HepG2 (cell line): ENCODE measurements around the gene NUAK2. TPM values are rescaled to one million over a fixed set of nuclear protein-coding genes. Genes with fewer than 3 reads are reported as not detected.

ENCODE experiments used
- CC2D1A ChIP-seq: sonication (generic); formaldehyde crosslinking; IDR thresholded peaks from 2 replicates; pipeline ENCODE4 v1.8.1; 2023; ENCODE audit warnings: mild to moderate bottlenecking, missing genetic modification reagents
- ERF ChIP-seq: IDR thresholded peaks from 2 replicates; pipeline ENCODE4 v1.6.1; 2018; ENCODE audit warnings: missing biosample characterization, missing genetic modification reagents
- ETV5 ChIP-seq: IDR thresholded peaks from 2 replicates; pipeline ENCODE4 v1.6.1; 2018; ENCODE audit warnings: missing biosample characterization, missing genetic modification reagents, inconsistent platforms, borderline replicate concordance
- FOSL1 ChIP-seq: sonication (generic); formaldehyde crosslinking; IDR thresholded peaks from 2 replicates; pipeline ENCODE4 v1.9.0; 2021; ENCODE audit warnings: missing genetic modification reagents, borderline replicate concordance
- POLR2G ChIP-seq: fragments of 200-400 bp; formaldehyde crosslinking; IDR thresholded peaks from 2 replicates; pipeline ENCODE4 v1.6.1; 2018; ENCODE audit warnings: mild to moderate bottlenecking, low read depth, low read length, moderate library complexity
- ZBTB8A ChIP-seq: sonication (generic); formaldehyde crosslinking; IDR thresholded peaks from 2 replicates; pipeline ENCODE4 v1.4.0; 2020; ENCODE audit warnings: mild to moderate bottlenecking, low read depth, missing genetic modification reagents, borderline replicate concordance
- ZMYM2 ChIP-seq: sonication (generic); formaldehyde crosslinking; IDR thresholded peaks from 2 replicates; pipeline ENCODE4 v1.8.0; 2022; ENCODE audit warnings: mild to moderate bottlenecking, missing genetic modification reagents
- ZNF24 ChIP-seq: fragments of 450-650 bp; IDR thresholded peaks from 2 replicates; pipeline ENCODE4 v1.6.1; 2017; ENCODE audit warnings: antibody characterized with exemption, mild to moderate bottlenecking
- ZNF274 ChIP-seq: sonication (generic); formaldehyde crosslinking; IDR thresholded peaks from 2 replicates; pipeline ENCODE4 v1.5.1; 2020; ENCODE audit warnings: mild to moderate bottlenecking, missing genetic modification reagents
- ZNF331 ChIP-seq: sonication (generic); formaldehyde crosslinking; IDR thresholded peaks from 2 replicates; pipeline ENCODE4 v1.4.0; 2020; ENCODE audit warnings: missing genetic modification reagents
- ZNF687 ChIP-seq: sonication (generic); formaldehyde crosslinking; IDR thresholded peaks from 2 replicates; pipeline ENCODE4 v1.5.1; 2020; ENCODE audit warnings: mild to moderate bottlenecking, missing genetic modification reagents, moderate library complexity
- ZNF83 ChIP-seq: sonication (generic); formaldehyde crosslinking; IDR thresholded peaks from 2 replicates; pipeline ENCODE4 v1.4.0; 2020; ENCODE audit warnings: missing genetic modification reagents, mild to moderate bottlenecking, borderline replicate concordance
- polyA plus RNA-seq, 8 experiments: library from polyadenylated mRNA; depleted of rRNA in 3 of 8; stranded (reverse) in 7 of 8; unstranded in 1 of 8; fragments of >200 nt; fragmentation: Illumina TruSeq in 4 of 8; extraction: Trizol in 4 of 8; gene quantifications; 2 replicates each; pipeline versions ENCODE4 v1.2.1 to v1.2.3, GENCODE V29; 2011 to 2016; ENCODE audit warnings: low read depth in 4 of 8, missing spikeins in 1 of 8, mixed read lengths in 1 of 8; ENCODE audit not compliant: insufficient read depth in 1 of 8
- total RNA-seq, 5 experiments: library from RNA; depleted of rRNA; stranded (reverse); fragments of >200 nt; fragmentation: Illumina TruSeq; extraction: Trizol; gene quantifications; 2 replicates each; pipeline ENCODE4 v1.2.3, GENCODE V29; 2016; ENCODE audit warnings: low read depth in 1 of 5
- TF ChIP-seq, protein P1 (sequence below): sonication (generic); formaldehyde crosslinking; IDR thresholded peaks from 2 replicates; pipeline ENCODE4 v1.4.0; 2020; ENCODE audit warnings: missing genetic modification reagents
- TF ChIP-seq, protein P2 (sequence below): sonication (generic); formaldehyde crosslinking; IDR thresholded peaks from 2 replicates; pipeline ENCODE4 v1.4.0; 2020; ENCODE audit warnings: missing genetic modification reagents, borderline replicate concordance
- TF ChIP-seq, protein P3 (sequence below): sonication (generic); formaldehyde crosslinking; IDR thresholded peaks from 2 replicates; pipeline ENCODE4 v1.4.0; 2020; ENCODE audit warnings: missing genetic modification reagents
- TF ChIP-seq, protein P4 (sequence below): IDR thresholded peaks from 2 replicates; pipeline ENCODE4 v1.6.1; 2016; ENCODE audit warnings: missing compliant biosample characterization, missing genetic modification reagents, borderline replicate concordance

The NUAK2 gene
- total and polyA plus RNA-seq, 2 of the 13 experiments (the other 11 are each of a cell fraction or from before 2014, with no cell fraction given) = 0.75 to 1.1 TPM

DNA sequence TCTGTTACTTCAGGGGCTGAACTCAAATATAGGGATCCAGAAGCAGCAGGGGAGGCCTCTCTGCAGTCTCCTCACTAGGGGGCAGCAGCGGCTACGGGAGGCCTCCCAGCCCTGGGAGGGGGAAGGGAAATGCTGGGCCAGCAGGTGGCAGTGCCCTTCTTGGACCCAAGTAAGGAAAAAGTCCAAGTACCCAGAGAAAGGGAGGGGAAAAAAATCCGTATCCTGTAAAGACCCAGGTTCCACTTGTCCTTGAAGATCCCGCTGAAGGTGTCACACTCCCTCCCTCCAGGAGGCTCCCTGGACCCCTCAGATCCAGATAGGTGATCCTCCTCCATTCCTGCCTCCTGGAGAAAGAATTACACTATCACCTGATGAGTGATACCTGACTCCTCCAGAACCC lies 14.1 kb upstream of the NUAK2 start (continued):
- 0 out of 2 replicates have a peak, but pooled peaks have one; percentile 13 for TF ChIP-seq ZNF331 (CRISPR knock-in tag)
- TF ChIP-seq, protein P1, sequence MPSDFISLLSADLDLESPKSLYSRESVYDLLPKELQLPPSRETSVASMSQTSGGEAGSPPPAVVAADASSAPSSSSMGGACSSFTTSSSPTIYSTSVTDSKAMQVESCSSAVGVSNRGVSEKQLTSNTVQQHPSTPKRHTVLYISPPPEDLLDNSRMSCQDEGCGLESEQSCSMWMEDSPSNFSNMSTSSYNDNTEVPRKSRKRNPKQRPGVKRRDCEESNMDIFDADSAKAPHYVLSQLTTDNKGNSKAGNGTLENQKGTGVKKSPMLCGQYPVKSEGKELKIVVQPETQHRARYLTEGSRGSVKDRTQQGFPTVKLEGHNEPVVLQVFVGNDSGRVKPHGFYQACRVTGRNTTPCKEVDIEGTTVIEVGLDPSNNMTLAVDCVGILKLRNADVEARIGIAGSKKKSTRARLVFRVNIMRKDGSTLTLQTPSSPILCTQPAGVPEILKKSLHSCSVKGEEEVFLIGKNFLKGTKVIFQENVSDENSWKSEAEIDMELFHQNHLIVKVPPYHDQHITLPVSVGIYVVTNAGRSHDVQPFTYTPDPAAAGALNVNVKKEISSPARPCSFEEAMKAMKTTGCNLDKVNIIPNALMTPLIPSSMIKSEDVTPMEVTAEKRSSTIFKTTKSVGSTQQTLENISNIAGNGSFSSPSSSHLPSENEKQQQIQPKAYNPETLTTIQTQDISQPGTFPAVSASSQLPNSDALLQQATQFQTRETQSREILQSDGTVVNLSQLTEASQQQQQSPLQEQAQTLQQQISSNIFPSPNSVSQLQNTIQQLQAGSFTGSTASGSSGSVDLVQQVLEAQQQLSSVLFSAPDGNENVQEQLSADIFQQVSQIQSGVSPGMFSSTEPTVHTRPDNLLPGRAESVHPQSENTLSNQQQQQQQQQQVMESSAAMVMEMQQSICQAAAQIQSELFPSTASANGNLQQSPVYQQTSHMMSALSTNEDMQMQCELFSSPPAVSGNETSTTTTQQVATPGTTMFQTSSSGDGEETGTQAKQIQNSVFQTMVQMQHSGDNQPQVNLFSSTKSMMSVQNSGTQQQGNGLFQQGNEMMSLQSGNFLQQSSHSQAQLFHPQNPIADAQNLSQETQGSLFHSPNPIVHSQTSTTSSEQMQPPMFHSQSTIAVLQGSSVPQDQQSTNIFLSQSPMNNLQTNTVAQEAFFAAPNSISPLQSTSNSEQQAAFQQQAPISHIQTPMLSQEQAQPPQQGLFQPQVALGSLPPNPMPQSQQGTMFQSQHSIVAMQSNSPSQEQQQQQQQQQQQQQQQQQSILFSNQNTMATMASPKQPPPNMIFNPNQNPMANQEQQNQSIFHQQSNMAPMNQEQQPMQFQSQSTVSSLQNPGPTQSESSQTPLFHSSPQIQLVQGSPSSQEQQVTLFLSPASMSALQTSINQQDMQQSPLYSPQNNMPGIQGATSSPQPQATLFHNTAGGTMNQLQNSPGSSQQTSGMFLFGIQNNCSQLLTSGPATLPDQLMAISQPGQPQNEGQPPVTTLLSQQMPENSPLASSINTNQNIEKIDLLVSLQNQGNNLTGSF (CRISPR knock-in tag) = no peak
- TF ChIP-seq ZNF24 = no peak
- TF ChIP-seq, protein P2, sequence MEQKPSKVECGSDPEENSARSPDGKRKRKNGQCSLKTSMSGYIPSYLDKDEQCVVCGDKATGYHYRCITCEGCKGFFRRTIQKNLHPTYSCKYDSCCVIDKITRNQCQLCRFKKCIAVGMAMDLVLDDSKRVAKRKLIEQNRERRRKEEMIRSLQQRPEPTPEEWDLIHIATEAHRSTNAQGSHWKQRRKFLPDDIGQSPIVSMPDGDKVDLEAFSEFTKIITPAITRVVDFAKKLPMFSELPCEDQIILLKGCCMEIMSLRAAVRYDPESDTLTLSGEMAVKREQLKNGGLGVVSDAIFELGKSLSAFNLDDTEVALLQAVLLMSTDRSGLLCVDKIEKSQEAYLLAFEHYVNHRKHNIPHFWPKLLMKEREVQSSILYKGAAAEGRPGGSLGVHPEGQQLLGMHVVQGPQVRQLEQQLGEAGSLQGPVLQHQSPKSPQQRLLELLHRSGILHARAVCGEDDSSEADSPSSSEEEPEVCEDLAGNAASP (CRISPR knock-in tag) = peak; percentile 39; the same call in 1 of the 2 replicates
- no peak for TF ChIP-seq CC2D1A (CRISPR knock-in tag)
- 0 out of 2 replicates have a peak, but pooled peaks have one; percentile 48 for TF ChIP-seq ERF (CRISPR knock-in tag)
- no peak for TF ChIP-seq POLR2G
- TF ChIP-seq, protein P3, sequence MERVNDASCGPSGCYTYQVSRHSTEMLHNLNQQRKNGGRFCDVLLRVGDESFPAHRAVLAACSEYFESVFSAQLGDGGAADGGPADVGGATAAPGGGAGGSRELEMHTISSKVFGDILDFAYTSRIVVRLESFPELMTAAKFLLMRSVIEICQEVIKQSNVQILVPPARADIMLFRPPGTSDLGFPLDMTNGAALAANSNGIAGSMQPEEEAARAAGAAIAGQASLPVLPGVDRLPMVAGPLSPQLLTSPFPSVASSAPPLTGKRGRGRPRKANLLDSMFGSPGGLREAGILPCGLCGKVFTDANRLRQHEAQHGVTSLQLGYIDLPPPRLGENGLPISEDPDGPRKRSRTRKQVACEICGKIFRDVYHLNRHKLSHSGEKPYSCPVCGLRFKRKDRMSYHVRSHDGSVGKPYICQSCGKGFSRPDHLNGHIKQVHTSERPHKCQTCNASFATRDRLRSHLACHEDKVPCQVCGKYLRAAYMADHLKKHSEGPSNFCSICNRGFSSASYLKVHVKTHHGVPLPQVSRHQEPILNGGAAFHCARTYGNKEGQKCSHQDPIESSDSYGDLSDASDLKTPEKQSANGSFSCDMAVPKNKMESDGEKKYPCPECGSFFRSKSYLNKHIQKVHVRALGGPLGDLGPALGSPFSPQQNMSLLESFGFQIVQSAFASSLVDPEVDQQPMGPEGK (CRISPR knock-in tag) = peak; percentile 37; the same call in 1 of the 2 replicates
- no peak for TF ChIP-seq ZBTB8A (CRISPR knock-in tag)
- TF ChIP-seq ZMYM2 (CRISPR knock-in tag) = no peak
- TF ChIP-seq ZNF687 (CRISPR knock-in tag) = peak; percentile 15; the same call in 1 of the 2 replicates
- TF ChIP-seq FOSL1 (CRISPR knock-in tag) = no peak
- TF ChIP-seq, protein P4, sequence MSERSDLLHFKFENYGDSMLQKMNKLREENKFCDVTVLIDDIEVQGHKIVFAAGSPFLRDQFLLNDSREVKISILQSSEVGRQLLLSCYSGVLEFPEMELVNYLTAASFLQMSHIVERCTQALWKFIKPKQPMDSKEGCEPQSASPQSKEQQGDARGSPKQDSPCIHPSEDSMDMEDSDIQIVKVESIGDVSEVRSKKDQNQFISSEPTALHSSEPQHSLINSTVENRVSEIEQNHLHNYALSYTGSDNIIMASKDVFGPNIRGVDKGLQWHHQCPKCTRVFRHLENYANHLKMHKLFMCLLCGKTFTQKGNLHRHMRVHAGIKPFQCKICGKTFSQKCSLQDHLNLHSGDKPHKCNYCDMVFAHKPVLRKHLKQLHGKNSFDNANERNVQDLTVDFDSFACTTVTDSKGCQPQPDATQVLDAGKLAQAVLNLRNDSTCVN (CRISPR knock-in tag) = no peak; the same call in 1 of the 2 replicates
- TF ChIP-seq ZNF83 (CRISPR knock-in tag) = no peak
- no peak for TF ChIP-seq ETV5 (CRISPR knock-in tag)
- TF ChIP-seq ZNF274 (CRISPR knock-in tag) = no peak
